H1 (cell line): Measurements from ENCODE around the gene CEP350. TPM values are rescaled to one million over a fixed set of nuclear protein-coding genes. Genes with fewer than 3 reads are reported as not detected.

Source experiments
- CTCF ChIA-PET: fragments of 300-600 bp; sonication (Branson Sonifier 250); formaldehyde crosslinking; loops from one replicate; lab custom pipeline; 2021; ENCODE audit not compliant: partially characterized antibody; lab: Charles Lee
- POLR2A ChIA-PET: fragments of 300-600 bp; sonication (Branson Sonifier 250); formaldehyde crosslinking; loops from one replicate; lab custom pipeline; 2021; ENCODE audit warnings: inconsistent platforms; ENCODE audit not compliant: partially characterized antibody; lab: Charles Lee
- DNase-seq, 2 experiments: peaks; one replicate each; pipeline versions ENCODE4 v3.0.0 to v3.0.0-alpha.2; 2010 to 2022; ENCODE audit warnings: low spot score in 2 of 2, low read depth in 1 of 2, mixed read lengths in 1 of 2
- FAIRE-seq: peaks from 2 replicates; lab custom pipeline; 2011; peaks lifted over from hg19 to GRCh38; lab: Jason Lieb, UNC
- H2AFZ ChIP-seq: 2 replicates; pipeline ENCODE4 v1.8.1; 2012; ENCODE audit warnings: low read length, inconsistent platforms
- H2AK5ac ChIP-seq: 2 replicates; pipeline ENCODE4 v1.6.1; 2013; ENCODE audit warnings: low read depth, low read length
- H2BK120ac ChIP-seq: replicated peaks from 2 replicates; pipeline ENCODE3; 2013; ENCODE audit warnings: low read depth, low read length, inconsistent platforms
- H2BK12ac ChIP-seq: 2 replicates; pipeline ENCODE4 v1.6.1; 2013; ENCODE audit warnings: low read depth, low read length
- H2BK15ac ChIP-seq: 2 replicates; pipeline ENCODE4 v1.6.1; 2013; ENCODE audit warnings: low read length
- H2BK20ac ChIP-seq: 2 replicates; pipeline ENCODE4 v1.6.1; 2013; ENCODE audit warnings: low read length
- H2BK5ac ChIP-seq: 2 replicates; pipeline ENCODE4 v1.6.1; 2013; ENCODE audit warnings: low read depth, low read length
- H3K14ac ChIP-seq: 2 replicates; pipeline ENCODE4 v1.6.1; 2013; ENCODE audit warnings: inconsistent platforms; ENCODE audit not compliant: insufficient read length
- H3K18ac ChIP-seq: 2 replicates; pipeline ENCODE4 v1.6.1; 2013; ENCODE audit warnings: low read length; ENCODE audit errors: extremely low read depth
- H3K23ac ChIP-seq: 2 replicates; pipeline ENCODE4 v1.6.1; 2013; ENCODE audit warnings: inconsistent platforms; ENCODE audit not compliant: insufficient read length
- H3K23me2 ChIP-seq: 2 replicates; pipeline ENCODE4 v1.6.1; 2013; ENCODE audit warnings: low read depth, low read length
- H3K27ac ChIP-seq: 2 replicates; pipeline ENCODE4 v1.6.1; 2011; ENCODE audit warnings: low read depth, low read length, inconsistent platforms
- H3K27me3 ChIP-seq, 4 experiments: replicated peaks in 1 of 4; 1 replicate in 1 of 4; 2 replicates in 3 of 4; pipeline versions ENCODE4 v1.6.1 to v1.8.1; 2011 to 2013; ENCODE audit warnings: low read length in 3 of 4, mild to moderate bottlenecking in 3 of 4, inconsistent platforms in 2 of 4, mixed read lengths in 2 of 4, moderate library complexity in 1 of 4; ENCODE audit not compliant: control insufficient read depth in 3 of 4, insufficient read depth in 3 of 4; ENCODE audit errors: extremely low read depth in 1 of 4
- H3K36me3 ChIP-seq, 4 experiments: 2 replicates each; pipeline versions ENCODE4 v1.6.1 to v1.8.1; 2011 to 2013; ENCODE audit warnings: mild to moderate bottlenecking in 4 of 4, low read length in 3 of 4, moderate library complexity in 2 of 4, control low read depth in 1 of 4, inconsistent platforms in 1 of 4; ENCODE audit not compliant: insufficient read depth in 4 of 4, control insufficient read depth in 2 of 4
- H3K4ac ChIP-seq: replicated peaks from 2 replicates; pipeline ENCODE3; 2013; ENCODE audit warnings: low read length, low read depth, mixed read lengths, inconsistent platforms; ENCODE audit not compliant: insufficient read length
- H3K4me1 ChIP-seq, 4 experiments: replicated peaks in 1 of 4; 1 replicate in 1 of 4; 2 replicates in 3 of 4; pipeline versions ENCODE4 v1.6.1 to v1.8.1; 2011 to 2013; ENCODE audit warnings: low read length in 3 of 4, inconsistent platforms in 2 of 4, mixed read lengths in 1 of 4; ENCODE audit not compliant: insufficient read depth in 4 of 4, control insufficient read depth in 3 of 4
- H3K4me2 ChIP-seq, 2 experiments: 2 replicates each; pipeline versions ENCODE4 v1.6.1 to v1.8.1; 2011 to 2013; ENCODE audit warnings: low read depth in 2 of 2, low read length in 2 of 2, control low read depth in 1 of 2, inconsistent platforms in 1 of 2, mild to moderate bottlenecking in 1 of 2; ENCODE audit not compliant: insufficient read depth in 1 of 2
- H3K4me3 ChIP-seq, 4 experiments: fragments of 200-600, 300-600 bp in 1 of 4; sonication (generic), shearing (Covaris generic), sonication (Bioruptor Twin) in 1 of 4; 2 replicates each; pipeline versions ENCODE4 v1.5.1 to v1.8.1; 2011 to 2016; ENCODE audit warnings: low read length in 4 of 4, low read depth in 3 of 4, control low read depth in 2 of 4, inconsistent platforms in 2 of 4, mild to moderate bottlenecking in 2 of 4, mixed read lengths in 1 of 4, moderate library complexity in 1 of 4; ENCODE audit not compliant: insufficient read depth in 2 of 4; ENCODE audit errors: extremely low read depth in 1 of 4
- H3K56ac ChIP-seq: replicated peaks from 2 replicates; pipeline ENCODE3; 2013; ENCODE audit warnings: low read depth, mild to moderate bottlenecking, mixed read lengths, low read length, inconsistent platforms; ENCODE audit not compliant: insufficient read length
- H3K79me1 ChIP-seq: 2 replicates; pipeline ENCODE4 v1.6.1; 2013; ENCODE audit warnings: low read depth, low read length, control low read depth
- H3K79me2 ChIP-seq, 2 experiments: 2 replicates each; pipeline versions ENCODE4 v1.6.1 to v1.8.1; 2012 to 2013; ENCODE audit warnings: low read length in 2 of 2, mild to moderate bottlenecking in 2 of 2, inconsistent platforms in 1 of 2; ENCODE audit not compliant: insufficient read depth in 2 of 2, control insufficient read depth in 1 of 2
- H3K9ac ChIP-seq, 4 experiments: replicated peaks in 1 of 4; 1 replicate in 1 of 4; 2 replicates in 3 of 4; pipeline versions ENCODE4 v1.6.1 to v1.8.1; 2011 to 2013; ENCODE audit warnings: low read depth in 3 of 4, low read length in 3 of 4, control low read depth in 2 of 4, mild to moderate bottlenecking in 2 of 4, moderate library complexity in 2 of 4, inconsistent platforms in 1 of 4; ENCODE audit errors: extremely low read depth in 1 of 4
- H3K9me3 ChIP-seq, 2 experiments: 2 replicates each; pipeline versions ENCODE4 v1.6.1 to v1.8.1; 2012 to 2013; ENCODE audit warnings: mild to moderate bottlenecking in 2 of 2, moderate library complexity in 2 of 2, control low read depth in 1 of 2, inconsistent platforms in 1 of 2, low read depth in 1 of 2, low read length in 1 of 2, mixed read lengths in 1 of 2; ENCODE audit not compliant: insufficient read depth in 2 of 2
- H4K20me1 ChIP-seq, 2 experiments: replicated peaks in 1 of 2; 2 replicates each; pipeline versions ENCODE3 to v1.8.1; 2011 to 2013; ENCODE audit warnings: inconsistent platforms in 2 of 2, low read length in 2 of 2, mild to moderate bottlenecking in 1 of 2; ENCODE audit not compliant: insufficient read depth in 2 of 2, control insufficient read depth in 1 of 2
- H4K5ac ChIP-seq: 2 replicates; pipeline ENCODE4 v1.6.1; 2013; ENCODE audit warnings: low read length, low read depth, mixed read lengths, inconsistent platforms; ENCODE audit not compliant: insufficient read length
- H4K8ac ChIP-seq: 2 replicates; pipeline ENCODE4 v1.8.0; 2013; ENCODE audit warnings: mild to moderate bottlenecking, moderate library complexity, low read length, inconsistent platforms; ENCODE audit not compliant: insufficient read depth; ENCODE audit errors: extremely low read depth
- H4K91ac ChIP-seq: replicated peaks from 2 replicates; pipeline ENCODE3; 2013; ENCODE audit warnings: low read length, mixed read lengths, inconsistent platforms; ENCODE audit not compliant: insufficient read length
- ASH2L ChIP-seq: fragments of 200-600, 300-600 bp; sonication (generic); IDR thresholded peaks from one replicate; pipeline ENCODE4 v1.7.1; 2017; ENCODE audit warnings: low read length
- CREB1 ChIP-seq: IDR thresholded peaks from 2 replicates; pipeline ENCODE4 v1.6.1; 2012; ENCODE audit warnings: inconsistent platforms
- EP300 ChIP-seq, 2 experiments: IDR thresholded peaks; 1 replicate in 1 of 2; 2 replicates in 1 of 2; pipeline ENCODE4 v1.6.1; 2011 to 2012; ENCODE audit warnings: low read depth in 2 of 2, low read length in 2 of 2, mild to moderate bottlenecking in 2 of 2, borderline replicate concordance in 1 of 2, inconsistent platforms in 1 of 2, moderate library complexity in 1 of 2
- EZH2 ChIP-seq: fragments of 200-600 bp; sonication (generic); IDR thresholded peaks from 2 replicates; pipeline ENCODE4 v1.7.1; 2012; ENCODE audit warnings: low read depth, mild to moderate bottlenecking, moderate library complexity, low read length, inconsistent platforms; ENCODE audit not compliant: severe bottlenecking
- HDAC6 ChIP-seq: IDR thresholded peaks from one replicate; pipeline ENCODE4 v1.7.1; 2012; ENCODE audit warnings: low read depth, mild to moderate bottlenecking, inconsistent platforms, low read length, moderate library complexity
- SIX5 ChIP-seq: IDR thresholded peaks from 2 replicates; pipeline ENCODE4 v1.6.1; 2011; ENCODE audit warnings: mild to moderate bottlenecking, low read depth, low read length
- TAF7 ChIP-seq: optimal IDR thresholded peaks from 2 replicates; pipeline ENCODE3; 2011; ENCODE audit warnings: low read depth, mild to moderate bottlenecking, inconsistent platforms, low read length, moderate library complexity, borderline replicate concordance
- YY1 ChIP-seq: IDR thresholded peaks from 2 replicates; pipeline ENCODE4 v1.6.1; 2011; ENCODE audit warnings: low read depth, mild to moderate bottlenecking, low read length
- WGBS, 2 experiments: shearing (Covaris generic) in 1 of 2; methylation state at CpG; one replicate each; pipeline versions ENCODE4 v1.1.6 to v1.1.7; 2013 to 2015; ENCODE audit warnings: low lambda C conversion rate in 2 of 2, mixed read lengths in 2 of 2, inconsistent platforms in 1 of 2, low coverage in 1 of 2, missing lambda C conversion rate in 1 of 2; ENCODE audit not compliant: insufficient replicate concordance in 2 of 2, insufficient coverage in 1 of 2, insufficient read length in 1 of 2; ENCODE audit errors: extremely low coverage in 1 of 2, missing lambda C conversion rate in 1 of 2; 5-methylcytosine and 5-hydroxymethylcytosine counted together
- polyA plus RNA-seq, 7 experiments: library from polyadenylated mRNA; depleted of rRNA in 3 of 7; stranded (reverse) in 5 of 7; unstranded in 2 of 7; fragments of >200 nt in 5 of 7; fragments of 200-250 nt in 2 of 7; gene quantifications; 1 replicate in 5 of 7; 2 replicates in 1 of 7; 4 replicates in 1 of 7; pipeline versions ENCODE4 v1.2.1 to v1.2.3, GENCODE V29; 2011 to 2013; ENCODE audit warnings: missing spikeins in 2 of 7, mixed read lengths in 2 of 7
- total RNA-seq: library from RNA; stranded (reverse); fragmentation: NEBNext Ultra II Directional; extraction: Animal tissue kit (Norgen Biotek cat#: 25700); gene quantifications from 2 replicates; pipeline ENCODE4 v1.2.1, GENCODE V29; 2021

CEP350 gene
- total and polyA plus RNA-seq, 2 of the 8 experiments (the other 6 are each of a cell fraction or from before 2014, with no cell fraction given) = 5.6 to 39.4 TPM

GRCh38 chr1:180156631-180157091 lies 202.1 kb downstream of the CEP350 start:
- H4K8ac ChIP-seq = no peak overlapping the region
- no peak overlapping the region for H3K18ac ChIP-seq
- H3K4me2 ChIP-seq = peak overlapping the region; percentile 15 to 80; a peak in 1 of 4 replicates
- H2AFZ ChIP-seq = no peak overlapping the region
- DNase-seq = no peak
- CTCF ChIA-PET = interaction anchor here (4.1 to 8.1 kb wide), 2 partner anchors 11 to 23 kb away, joined by 37 to 108 read pairs; no protein-coding TSS in a partner anchor
- H3K27me3 ChIP-seq = peaks cover 0 to 15% (median 8%) of the 10 kb centered on the region in 4 experiments; a peak in 6 of 7 replicates
- no peaks in the 10 kb centered on the region for H3K36me3 ChIP-seq
- H3K9ac ChIP-seq = peak overlapping the region in 1 of 4 experiments; percentile 28; a peak in 2 of 7 replicates
- H2BK5ac ChIP-seq = no peak overlapping the region
- POLR2A ChIA-PET = interaction anchor here (4.2 kb wide), 1 partner anchor 11 kb away, joined by 36 read pairs; no protein-coding TSS in a partner anchor
- no peaks in the 10 kb centered on the region for H3K9me3 ChIP-seq
- no peak overlapping the region for H2AK5ac ChIP-seq
- no peak overlapping the region for H3K23ac ChIP-seq
- H2BK20ac ChIP-seq = no peak overlapping the region
- H4K5ac ChIP-seq = no peak overlapping the region
- no peak overlapping the region for H4K91ac ChIP-seq
- TF ChIP-seq YY1 = no peak
- TF ChIP-seq HDAC6 = no peak
- no peak for TF ChIP-seq CREB1
- TF ChIP-seq ASH2L = no peak
- no peak for TF ChIP-seq EP300 (IDR thresholded peaks at IDR 0.05; ENCODE audit: borderline replicate concordance in 1 of 2, low read depth in 2 of 2, low read length in 2 of 2)
- TF ChIP-seq EZH2 = no peak
- TF ChIP-seq TAF7 = no peak
- no peak for TF ChIP-seq SIX5
- H2BK12ac ChIP-seq = no peak overlapping the region
- peaks cover 1 to 11% (median 6%) of the 10 kb centered on the region in 4 experiments; a peak in 6 of 7 replicates for H3K4me1 ChIP-seq
- no peak overlapping the region for H3K27ac ChIP-seq
- peaks cover 8% of the 10 kb centered on the region for H3K23me2 ChIP-seq
- no peak overlapping the region for H3K4me3 ChIP-seq
- FAIRE-seq = no peak
- peaks cover 10 to 13% of the 10 kb centered on the region in 2 experiments for H4K20me1 ChIP-seq
- H3K56ac ChIP-seq = no peak overlapping the region
- H3K14ac ChIP-seq = no peak overlapping the region
- H3K79me1 ChIP-seq = peaks cover 16% of the 10 kb centered on the region
- H3K79me2 ChIP-seq = peaks cover 5 to 48% of the 10 kb centered on the region in 2 experiments; a peak in 3 of 4 replicates
- H3K4ac ChIP-seq = no peak overlapping the region
- no peak overlapping the region for H2BK120ac ChIP-seq
- 84% methylated on average over 2 of the region's 2 CpGs; no CpG with 5 or more reads in 1 of the 2 experiments for WGBS, 2 experiments
- no peak overlapping the region for H2BK15ac ChIP-seq
